GM10266 (cell line): Measurements from ENCODE around the gene PARP11.

Experiments used
- DNase-seq: peaks from one replicate; pipeline ENCODE4 v3.0.0; 2012; ENCODE audit errors: extremely low spot score
- CTCF ChIP-seq: IDR thresholded peaks from 2 replicates; pipeline ENCODE4 v1.5.1; 2012; ENCODE audit warnings: mild to moderate bottlenecking, low read depth; ENCODE audit not compliant: control insufficient read depth, insufficient read depth; ENCODE audit errors: missing control alignments

PARP11 gene

GRCh38 chr12:3882896-3883564 lies 9.8 kb upstream of the PARP11 start:
- peak; percentile 24 for DNase-seq
- no peak for TF ChIP-seq CTCF

- no peak for DNase-seq
- TF ChIP-seq CTCF = no peak
These were observed 9.2 kb upstream of the PARP11 start for GRCh38 chr12:3882406-3882805.

- DNase-seq = no peak
- TF ChIP-seq CTCF = no peak
These were observed 8.2 kb upstream of the PARP11 start for GRCh38 chr12:3881281-3881950.

- no peak for TF ChIP-seq CTCF
- no peak for DNase-seq
These were observed 6.6 kb upstream of the PARP11 start for GRCh38 chr12:3879846-3880245.

- TF ChIP-seq CTCF = no peak
- DNase-seq = no peak
These were observed 1.8 kb downstream of the PARP11 start for GRCh38 chr12:3871356-3871755.

- no peak for TF ChIP-seq CTCF
- DNase-seq = no peak
These were observed 3.3 kb downstream of the PARP11 start for GRCh38 chr12:3869865-3870264.

- TF ChIP-seq CTCF = no peak
These were observed 3.8 kb downstream of the PARP11 start for GRCh38 chr12:3869433-3869832.

More at GRCh38 chr12:3869433-3869832, 3.8 kb downstream of the PARP11 start:
- no peak for DNase-seq
